Body of pancreas (tissue), 4 donors: Measurements from ENCODE around the gene SARM1. TPM values are rescaled to one million over a fixed set of nuclear protein-coding genes. Genes with fewer than 3 reads are reported as not detected.
A peak's percentile ranks its signal among the peaks of the same experiment; 100 is the strongest.

ENCODE experiments used
- ATAC-seq: fragments of 150-250 bp; one replicate; pipeline ENCODE4 v1.9.1; 2016
- DNase-seq, 4 donors: peaks; one replicate each; pipeline ENCODE4 v3.0.0-alpha.2; 2019
- H3K27ac ChIP-seq, 4 donors: fragments of 200-600 bp; sonication (generic); 1 replicate in 3 of 4; 2 replicates in 1 of 4; pipeline versions ENCODE4 v1.5.1 to v1.6.1; 2016 to 2019; ENCODE audit warnings: mild to moderate bottlenecking in 1 of 4, mixed read lengths in 1 of 4, moderate library complexity in 1 of 4
- H3K27me3 ChIP-seq, 2 donors: fragments of 200-600 bp; sonication (generic); one replicate each; pipeline ENCODE4 v1.6.0; 2016; ENCODE audit warnings: mild to moderate bottlenecking in 1 of 2
- H3K36me3 ChIP-seq, 2 donors: fragments of 200-600 bp; sonication (generic); replicated peaks in 1 of 2; 2 replicates each; pipeline ENCODE4 v1.5.1; 2016; ENCODE audit warnings: low read depth in 2 of 2; ENCODE audit not compliant: insufficient read depth in 1 of 2
- H3K4me1 ChIP-seq: fragments of 200-600 bp; sonication (generic); one replicate; pipeline ENCODE4 v1.6.0; 2016
- H3K4me3 ChIP-seq, 2 donors: fragments of 200-600 bp; sonication (generic); 1 replicate in 1 of 2; 2 replicates in 1 of 2; pipeline ENCODE4 v1.5.1; 2016 to 2019
- H3K9me3 ChIP-seq, 3 donors: fragments of 200-600 bp; sonication (generic); 1 replicate in 2 of 3; 2 replicates in 1 of 3; pipeline ENCODE4 v1.5.1; 2016
- POLR2A ChIP-seq, 3 donors: fragments of 450-650 bp; IDR thresholded peaks; one replicate each; pipeline ENCODE4 v1.6.1; 2016; ENCODE audit warnings: antibody characterized with exemption in 3 of 3, mild to moderate bottlenecking in 2 of 3
- WGBS, 2 donors: methylation state at CpG; one replicate each; pipeline ENCODE4 v1.1.5; 2017; 5-methylcytosine and 5-hydroxymethylcytosine counted together
- intact Hi-C: fragments of 100-400 bp; cut with DNase I; formaldehyde crosslinking; loops from one replicate; pipeline ENCODE4 v1.15.1; 2023
- total RNA-seq, 2 donors: library from RNA; depleted of rRNA; stranded (reverse); fragments of >200 nt; gene quantifications; one replicate each; pipeline ENCODE4 v1.1.0, GENCODE V29; 2016
- TF ChIP-seq, protein P1 (sequence below), 7 experiments: fragments of 450-650 bp in 4 of 7; fragments of 200-600 bp in 3 of 7; sonication (generic) in 3 of 7; IDR thresholded peaks; one replicate each; pipeline ENCODE4 v1.5.1; 2016 to 2019; ENCODE audit warnings: antibody characterized with exemption in 7 of 7

Gene SARM1
- total RNA-seq, 2 donors from 2014 or later = 13.7 to 33.9 TPM

DNA sequence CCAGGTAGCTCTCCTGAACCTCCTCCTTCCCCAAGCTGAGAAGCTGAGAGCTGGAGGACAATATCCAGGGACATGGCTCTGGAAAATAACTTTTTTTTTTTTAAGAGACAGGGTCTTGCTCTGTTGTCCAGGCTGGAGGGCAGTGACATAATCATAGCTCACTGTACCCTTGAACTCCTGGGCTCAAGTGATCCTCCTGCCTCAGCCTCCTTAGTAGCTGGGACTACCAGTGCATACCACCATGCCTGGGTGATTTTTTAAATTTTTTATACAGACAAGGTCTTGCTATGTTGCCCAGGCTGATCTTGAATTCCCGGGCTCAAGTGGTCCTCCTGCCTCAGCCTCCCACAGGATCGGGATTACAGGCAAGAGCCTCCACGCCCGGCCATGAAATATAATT lies 28.3 kb downstream of the SARM1 start:
- peaks cover 15% of the 10 kb centered on the region for H3K4me1 ChIP-seq
- intact Hi-C loops = no loop called here
- H3K4me3 ChIP-seq = no peak overlapping the region
- DNase-seq (no peak), ATAC-seq (no peak)
- H3K27ac ChIP-seq = no peak overlapping the region
- no peak for TF ChIP-seq POLR2A (IDR thresholded peaks at IDR 0.05)
- TF ChIP-seq, protein P1, sequence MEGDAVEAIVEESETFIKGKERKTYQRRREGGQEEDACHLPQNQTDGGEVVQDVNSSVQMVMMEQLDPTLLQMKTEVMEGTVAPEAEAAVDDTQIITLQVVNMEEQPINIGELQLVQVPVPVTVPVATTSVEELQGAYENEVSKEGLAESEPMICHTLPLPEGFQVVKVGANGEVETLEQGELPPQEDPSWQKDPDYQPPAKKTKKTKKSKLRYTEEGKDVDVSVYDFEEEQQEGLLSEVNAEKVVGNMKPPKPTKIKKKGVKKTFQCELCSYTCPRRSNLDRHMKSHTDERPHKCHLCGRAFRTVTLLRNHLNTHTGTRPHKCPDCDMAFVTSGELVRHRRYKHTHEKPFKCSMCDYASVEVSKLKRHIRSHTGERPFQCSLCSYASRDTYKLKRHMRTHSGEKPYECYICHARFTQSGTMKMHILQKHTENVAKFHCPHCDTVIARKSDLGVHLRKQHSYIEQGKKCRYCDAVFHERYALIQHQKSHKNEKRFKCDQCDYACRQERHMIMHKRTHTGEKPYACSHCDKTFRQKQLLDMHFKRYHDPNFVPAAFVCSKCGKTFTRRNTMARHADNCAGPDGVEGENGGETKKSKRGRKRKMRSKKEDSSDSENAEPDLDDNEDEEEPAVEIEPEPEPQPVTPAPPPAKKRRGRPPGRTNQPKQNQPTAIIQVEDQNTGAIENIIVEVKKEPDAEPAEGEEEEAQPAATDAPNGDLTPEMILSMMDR (IDR thresholded peaks at IDR 0.05) = no peak
- H3K36me3 ChIP-seq = peaks cover 0 to 13% of the 10 kb centered on the region in 2 donors
- H3K27me3 ChIP-seq = no peaks in the 10 kb centered on the region
- 89 to 93% methylated on average over 2 to 4 of the region's 4 CpGs for WGBS, 2 donors
- H3K9me3 ChIP-seq = no peaks in the 10 kb centered on the region

DNA sequence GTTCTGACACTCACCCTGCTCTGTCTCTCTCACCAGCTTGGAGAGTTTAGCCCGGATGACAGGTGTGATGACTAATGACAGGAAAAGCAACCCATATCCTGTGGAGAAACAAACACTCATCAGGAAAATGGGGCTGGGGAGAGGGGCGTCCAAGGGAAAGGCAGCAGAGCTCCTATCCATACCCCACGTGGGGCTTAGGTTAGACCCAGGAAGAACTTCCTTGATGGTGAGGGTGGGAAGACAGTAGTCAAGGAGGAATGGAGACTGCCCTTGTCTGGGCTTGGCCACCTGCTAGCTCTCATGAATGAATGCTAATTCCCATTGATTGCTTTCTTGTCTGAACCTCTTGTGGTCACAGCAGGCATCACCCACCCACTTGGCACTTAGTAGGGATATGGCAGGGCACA lies 30.7 kb downstream of the SARM1 start:
- no peak overlapping the region for H3K27ac ChIP-seq
- DNase-seq = no peak
- no peak for ATAC-seq
- TF ChIP-seq, protein P1 (IDR thresholded peaks at IDR 0.05) = no peak
- TF ChIP-seq POLR2A (IDR thresholded peaks at IDR 0.05) = no peak
- peaks cover 0 to 6% of the 10 kb centered on the region in 2 donors for H3K36me3 ChIP-seq
- 38 to 43% methylated on average over 3 of the region's 3 CpGs for WGBS, 2 donors
- H3K4me1 ChIP-seq = peaks cover 22% of the 10 kb centered on the region
- intact Hi-C loops = no loop called here
- no peaks in the 10 kb centered on the region for H3K9me3 ChIP-seq
- no peak overlapping the region for H3K4me3 ChIP-seq
- H3K27me3 ChIP-seq = no peaks in the 10 kb centered on the region

DNA sequence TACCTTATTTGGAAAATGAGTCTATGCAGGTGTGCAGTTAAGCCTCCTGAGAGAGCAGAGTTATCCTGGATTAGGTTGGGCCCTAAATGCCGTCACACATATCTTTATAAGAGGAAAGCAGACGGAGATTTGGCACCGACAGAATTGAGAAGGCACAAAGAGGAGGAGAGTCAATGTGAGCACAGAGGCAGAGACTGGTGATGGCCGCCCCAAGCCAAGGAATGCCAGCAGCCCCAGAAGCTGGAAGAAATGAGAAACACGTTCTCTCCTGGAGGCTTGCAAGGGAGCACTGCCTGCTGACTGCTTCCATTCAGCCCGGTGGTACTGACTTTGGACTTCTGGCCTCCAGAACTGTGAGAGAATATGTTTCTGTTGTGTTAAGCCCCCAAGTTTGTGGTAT lies 31.4 kb downstream of the SARM1 start:
- no peak for ATAC-seq
- Histone ChIP-seq H3K9me3 (no peaks in the 10 kb centered on the region), H3K36me3 (peaks cover 0 to 6% of the 10 kb centered on the region in 2 donors), H3K4me1 (peaks cover 22% of the 10 kb centered on the region), H3K27ac (no peak overlapping the region), H3K27me3 (no peaks in the 10 kb centered on the region), H3K4me3 (no peak overlapping the region)
- TF ChIP-seq, protein P1 (IDR thresholded peaks at IDR 0.05) = no peak
- no peak for TF ChIP-seq POLR2A (IDR thresholded peaks at IDR 0.05)
- intact Hi-C loops = no loop called here
- no peak for DNase-seq
- WGBS, 2 donors = 89 to 95% methylated on average over 6 of the region's 6 CpGs

DNA sequence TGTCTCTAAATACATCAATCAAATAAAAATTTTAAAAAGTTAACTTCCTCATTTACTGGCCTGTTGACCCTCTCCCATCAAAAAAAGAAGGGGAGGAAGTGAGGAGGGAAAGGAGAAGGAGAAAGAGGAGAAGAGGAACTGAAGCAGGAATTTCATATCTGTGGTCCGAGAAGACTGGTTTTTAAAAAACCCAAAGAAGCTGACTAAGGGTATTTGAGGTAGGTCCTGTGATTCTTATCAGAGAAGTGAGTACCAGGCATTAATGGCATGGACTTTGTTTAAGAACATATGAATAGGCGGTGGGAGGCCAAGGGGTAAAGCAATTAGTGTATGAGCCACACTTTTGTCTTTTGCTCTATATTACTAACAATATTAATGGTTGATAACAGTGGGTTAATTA lies 32.5 kb downstream of the SARM1 start:
- Histone ChIP-seq H3K36me3 (peaks cover 0 to 3% of the 10 kb centered on the region in 2 donors), H3K27ac (no peak overlapping the region), H3K27me3 (no peaks in the 10 kb centered on the region), H3K4me1 (peaks cover 22% of the 10 kb centered on the region), H3K9me3 (no peaks in the 10 kb centered on the region), H3K4me3 (no peak overlapping the region)
- ATAC-seq (no peak), DNase-seq (no peak)
- 72 to 73% methylated on average over 2 of the region's 2 CpGs for WGBS, 2 donors
- intact Hi-C loops = no loop called here
- TF ChIP-seq POLR2A (IDR thresholded peaks at IDR 0.05) = no peak
- TF ChIP-seq, protein P1 (IDR thresholded peaks at IDR 0.05) = no peak

DNA sequence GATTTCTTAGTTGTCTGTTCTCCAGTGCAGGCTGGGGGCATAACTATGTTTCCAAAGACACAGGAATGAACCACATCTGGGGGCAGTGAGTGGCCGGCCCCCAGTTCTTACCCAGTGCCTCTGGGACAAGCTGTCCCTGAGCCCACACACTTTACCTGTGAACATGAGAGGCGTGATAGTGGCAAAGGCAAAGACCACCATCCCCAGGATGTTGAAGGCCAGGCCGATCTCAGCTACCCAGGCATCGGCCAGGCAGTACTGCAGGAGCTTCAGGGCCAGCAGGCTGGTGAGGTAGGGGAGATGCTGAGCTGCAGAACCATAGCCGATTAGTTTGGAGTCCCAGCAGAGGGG lies 32.9 kb downstream of the SARM1 start:
- TF ChIP-seq, protein P1 (IDR thresholded peaks at IDR 0.05) = no peak
- no peak for TF ChIP-seq POLR2A (IDR thresholded peaks at IDR 0.05)
- WGBS, 2 donors = 64 to 78% methylated on average over 4 to 5 of the region's 5 CpGs
- no peaks in the 10 kb centered on the region for H3K27me3 ChIP-seq
- H3K4me1 ChIP-seq = peaks cover 22% of the 10 kb centered on the region
- ATAC-seq = no peak
- H3K4me3 ChIP-seq = no peak overlapping the region
- H3K27ac ChIP-seq = peak overlapping the region in 3 of 4 donors; percentile 48 to 64 (median 53)
- peaks cover 0 to 2% of the 10 kb centered on the region in 2 donors for H3K36me3 ChIP-seq
- H3K9me3 ChIP-seq = no peaks in the 10 kb centered on the region
- intact Hi-C loops = no loop called here
- DNase-seq = no peak
